Right lobe of liver (tissue), 4 donors: ENCODE results near the gene HSPH1.

ENCODE experiments used
- CTCF ChIP-seq, 4 donors: fragments of 200-600 bp in 3 of 4; fragments of 450-650 bp in 1 of 4; IDR thresholded peaks; one replicate each; pipeline versions ENCODE4 v1.5.1 to v1.8.0; 2016 to 2022; ENCODE audit warnings: antibody characterized with exemption in 4 of 4, mild to moderate bottlenecking in 2 of 4
- POLR2A ChIP-seq: fragments of 450-650 bp; IDR thresholded peaks from one replicate; pipeline ENCODE4 v1.6.1; 2017; ENCODE audit warnings: antibody characterized with exemption, mild to moderate bottlenecking
- donor health status: DM: no; HTN: no; CAD: no.
- donor health status: DM: no; HTN: no; CAD: no.
- donor health status: DM: no; HTN: yes; CAD: no.

GRCh38 chr13:31134039-31134711 is 27.5 kb downstream of the HSPH1 start:
- TF ChIP-seq CTCF (IDR thresholded peaks at IDR 0.05) (no peak), POLR2A (no peak)
